Activated B cell treated with CpG ODN at 0.5 μM for 24 hours (primary cell): Measurements from ENCODE around the gene ARHGAP25. TPM values are rescaled to one million over a fixed set of nuclear protein-coding genes. Genes with fewer than 3 reads are reported as not detected.

ENCODE experiments used
- ATAC-seq: fragments of 200-7000 bp; cut with Tn5 transposase; one replicate; pipeline ENCODE4 v1.10.0; 2021; ENCODE audit warnings: low read depth, mild to moderate bottlenecking, moderate library complexity
- CTCF ChIA-PET: fragments of 350-600 bp; sonication (Branson Sonifier 250); formaldehyde crosslinking; loops from one replicate; lab custom pipeline; 2021; ENCODE audit warnings: antibody characterized with exemption; lab: Charles Lee
- POLR2A ChIA-PET: fragments of 350-600 bp; sonication (Branson Sonifier 250); formaldehyde crosslinking; loops from one replicate; lab custom pipeline; 2021; ENCODE audit warnings: antibody characterized with exemption; lab: Charles Lee
- DNase-seq: peaks from one replicate; pipeline ENCODE4 v3.0.0; 2022
- H3K27ac Mint-ChIP-seq: one replicate; pipeline ENCODE4 v1.8.0; 2020; ENCODE audit warnings: mixed read lengths
- H3K27me3 Mint-ChIP-seq: one replicate; pipeline ENCODE4 v1.8.0; 2021; ENCODE audit warnings: mixed read lengths
- H3K36me3 Mint-ChIP-seq: one replicate; pipeline ENCODE4 v1.8.0; 2021; ENCODE audit warnings: low read depth, mixed read lengths
- H3K4me1 Mint-ChIP-seq: one replicate; pipeline ENCODE4 v1.8.0; 2021; ENCODE audit warnings: mixed read lengths
- H3K4me3 Mint-ChIP-seq: one replicate; pipeline ENCODE4 v1.8.0; 2020; ENCODE audit warnings: mild to moderate bottlenecking, mixed read lengths
- H3K9me3 Mint-ChIP-seq: one replicate; pipeline ENCODE4 v1.8.0; 2020; ENCODE audit warnings: mixed read lengths
- CTCF ChIP-seq: fragments of 200-600 bp; IDR thresholded peaks from one replicate; pipeline ENCODE4 v1.8.0; 2022; ENCODE audit warnings: antibody characterized with exemption, mild to moderate bottlenecking
- intact Hi-C: fragments of 100-400 bp; cut with micrococcal nuclease; formaldehyde crosslinking; loops from one replicate; pipeline ENCODE4 v1.15.1; 2024
- total RNA-seq: library from RNA; stranded (reverse); gene quantifications from 2 replicates; pipeline ENCODE4 v1.2.3, GENCODE V29; 2022

Gene ARHGAP25
- total RNA-seq, 1 donor from 2014 or later: 336 TPM

GRCh38 chr2:68862889-68863288 is 128.3 kb downstream of the ARHGAP25 start:
- no peak for ATAC-seq
- Mint-ChIP-seq H3K9me3 (no peaks in the 10 kb centered on the region), H3K4me1 (peaks cover 8% of the 10 kb centered on the region), H3K27ac (no peak overlapping the region), H3K4me3 (no peak overlapping the region), H3K36me3 (no peaks in the 10 kb centered on the region), H3K27me3 (no peaks in the 10 kb centered on the region)
- ChIA-PET POLR2A (no interaction called here), CTCF (no interaction called here)
- TF ChIP-seq CTCF: no peak
- intact Hi-C loops: no loop called here
- DNase-seq: no peak

- ChIA-PET CTCF (no interaction called here), POLR2A (no interaction called here)
- TF ChIP-seq CTCF: no peak
- H3K27me3 Mint-ChIP-seq: no peaks in the 10 kb centered on the region
- no peaks in the 10 kb centered on the region for H3K4me1 Mint-ChIP-seq
- H3K4me3 Mint-ChIP-seq: no peak overlapping the region
- no peak overlapping the region for H3K27ac Mint-ChIP-seq
- ATAC-seq: no peak
- H3K36me3 Mint-ChIP-seq: no peaks in the 10 kb centered on the region
- no peak for DNase-seq
- intact Hi-C loops: no loop called here
- no peaks in the 10 kb centered on the region for H3K9me3 Mint-ChIP-seq
These were observed 129.4 kb downstream of the ARHGAP25 start for GRCh38 chr2:68863996-68864395.

- H3K27me3 Mint-ChIP-seq: no peaks in the 10 kb centered on the region
- no peak for TF ChIP-seq CTCF
- no peaks in the 10 kb centered on the region for H3K4me1 Mint-ChIP-seq
- intact Hi-C loops: no loop called here
- DNase-seq (no peak), ATAC-seq (no peak)
- H3K27ac Mint-ChIP-seq: no peak overlapping the region
- ChIA-PET POLR2A (no interaction called here), CTCF (no interaction called here)
- no peaks in the 10 kb centered on the region for H3K9me3 Mint-ChIP-seq
- no peaks in the 10 kb centered on the region for H3K36me3 Mint-ChIP-seq
- no peak overlapping the region for H3K4me3 Mint-ChIP-seq
These were observed 130.5 kb downstream of the ARHGAP25 start for GRCh38 chr2:68865108-68865507.

GRCh38 chr2:68870215-68870614 is 135.6 kb downstream of the ARHGAP25 start:
- no peak for TF ChIP-seq CTCF
- Mint-ChIP-seq H3K36me3 (no peaks in the 10 kb centered on the region), H3K9me3 (no peaks in the 10 kb centered on the region), H3K27ac (no peak overlapping the region), H3K27me3 (peaks cover 7% of the 10 kb centered on the region), H3K4me1 (no peaks in the 10 kb centered on the region), H3K4me3 (no peak overlapping the region)
- ChIA-PET POLR2A (no interaction called here), CTCF (no interaction called here)
- intact Hi-C loops: no loop called here
- ATAC-seq: no peak
- no peak for DNase-seq

GRCh38 chr2:68871159-68871764 is 136.7 kb downstream of the ARHGAP25 start, which contains the start of gene BMP10:
Gene BMP10, minus strand, starts transcription at chr2:68871397. Its CDS starts 39 bp downstream, at chr2:68871358.
- no peak for ATAC-seq

More at GRCh38 chr2:68871159-68871764, 136.7 kb downstream of the ARHGAP25 start, which contains the start of gene BMP10:
- intact Hi-C loops: no loop called here
- no peak within 1 kb of the TSS for H3K4me3 Mint-ChIP-seq
- peaks cover 10% of the 10 kb centered on the region for H3K27me3 Mint-ChIP-seq
- DNase-seq: no peak
- H3K9me3 Mint-ChIP-seq: no peaks in the 10 kb centered on the region
- H3K36me3 Mint-ChIP-seq: no peaks in the 10 kb centered on the region
- TF ChIP-seq CTCF: no peak
- CTCF ChIA-PET: interaction anchor here (0.6 kb wide), 1 partner anchor 28 kb away, joined by 3 read pairs; no protein-coding TSS in a partner anchor
- POLR2A ChIA-PET: no interaction called here
- H3K27ac Mint-ChIP-seq: no peak within 1 kb of the TSS
- no peaks in the 10 kb centered on the region for H3K4me1 Mint-ChIP-seq

Other genes with a start within 250 kb of the ARHGAP25 start
- gene PROKR1, start 91.2 kb upstream of the ARHGAP25 start, total RNA-seq: 0.05 and 0.09 TPM in 2 replicates
- not detected in 2 replicates for gene BMP10, start 136.6 kb downstream of the ARHGAP25 start, total RNA-seq
- not detected in 2 replicates for gene GKN2, start 218.1 kb downstream of the ARHGAP25 start, total RNA-seq
- gene GKN1, start 239.8 kb downstream of the ARHGAP25 start, total RNA-seq: not detected in 2 replicates